Epithelial cell of proximal tubule (primary cell): ENCODE measurements around the gene FXR2. TPM values are rescaled to one million over a fixed set of nuclear protein-coding genes. Genes with fewer than 3 reads are reported as not detected.
A peak's percentile ranks its signal among the peaks of the same experiment; 100 is the strongest.

Experiments
- DNase-seq: peaks from one replicate; pipeline ENCODE4 v3.0.0-alpha.2; 2011; ENCODE audit warnings: low read depth
- H3K4me3 ChIP-seq: 2 replicates; pipeline ENCODE4 v1.5.1; 2011; ENCODE audit warnings: low read depth, mild to moderate bottlenecking, low read length
- CTCF ChIP-seq: conservative IDR thresholded peaks from 2 replicates; pipeline ENCODE4 v1.5.1; 2012; ENCODE audit warnings: low read depth, mild to moderate bottlenecking, low read length
- total RNA-seq: library from RNA; depleted of rRNA; stranded (reverse); fragments of >200 nt; gene quantifications from 2 replicates; pipeline ENCODE4 v1.2.3, GENCODE V29; 2015

FXR2 gene
- total RNA-seq, 1 donor from 2014 or later: 49.9 TPM

GRCh38 chr17:7588553-7589203 is 26.0 kb downstream of the FXR2 start:
- peak overlapping the region; percentile 21 for H3K4me3 ChIP-seq
- TF ChIP-seq CTCF: no peak
- DNase-seq: no peak

- no peak overlapping the region for H3K4me3 ChIP-seq
- no peak for DNase-seq
These were observed 27.1 kb downstream of the FXR2 start for GRCh38 chr17:7587420-7588151.

GRCh38 chr17:7586673-7587419 is 27.9 kb downstream of the FXR2 start:
- DNase-seq: no peak
- H3K4me3 ChIP-seq: no peak overlapping the region
- peak; percentile 44 for TF ChIP-seq CTCF

More at GRCh38 chr17:7587420-7588151, 27.1 kb downstream of the FXR2 start:
- no peak for TF ChIP-seq CTCF

- peak; percentile 74 for DNase-seq
- peak; percentile 3 for TF ChIP-seq CTCF
- peak within 1 kb of the TSS; percentile 63 for H3K4me3 ChIP-seq
These were observed 31.2 kb downstream of the FXR2 start, which contains the start of gene MPDU1 for GRCh38 chr17:7583253-7584109. Gene MPDU1 (plus strand): TSS chr17:7583852. CDS start chr17:7583863, 11 bp downstream.

- DNase-seq: no peak
- H3K4me3 ChIP-seq: peak overlapping the region; percentile 63
- no peak for TF ChIP-seq CTCF
These were observed 32.1 kb downstream of the FXR2 start for GRCh38 chr17:7582396-7583252.
